HepG2 (cell line): Measurements from ENCODE around the gene THRAP3. TPM values are rescaled to one million over a fixed set of nuclear protein-coding genes. Genes with fewer than 3 reads are reported as not detected.

Source experiments
- ETV6 ChIP-seq: sonication (generic); formaldehyde crosslinking; conservative IDR thresholded peaks from 2 replicates; pipeline ENCODE4 v1.4.0; 2020; ENCODE audit warnings: missing genetic modification reagents
- HIVEP1 ChIP-seq: sonication (generic); formaldehyde crosslinking; IDR thresholded peaks from 2 replicates; pipeline ENCODE4 v1.4.0; 2020; ENCODE audit warnings: mild to moderate bottlenecking, missing genetic modification reagents
- ISX ChIP-seq: sonication (generic); formaldehyde crosslinking; conservative IDR thresholded peaks from 2 replicates; pipeline ENCODE4 v1.5.0; 2020; ENCODE audit warnings: missing genetic modification reagents
- NFE2 ChIP-seq: sonication (generic); formaldehyde crosslinking; IDR thresholded peaks from 2 replicates; pipeline ENCODE4 v1.4.0; 2020; ENCODE audit warnings: missing genetic modification reagents
- SIN3B ChIP-seq: fragments of 150-350 bp; IDR thresholded peaks from 2 replicates; pipeline ENCODE4 v1.6.1; 2014; ENCODE audit warnings: low read length
- TBX2 ChIP-seq: sonication (generic); formaldehyde crosslinking; IDR thresholded peaks from 2 replicates; pipeline ENCODE4 v1.5.0; 2020; ENCODE audit warnings: missing genetic modification reagents, mild to moderate bottlenecking, borderline replicate concordance
- YEATS2 ChIP-seq: sonication (generic); formaldehyde crosslinking; IDR thresholded peaks from 2 replicates; pipeline ENCODE4 v1.4.0; 2020; ENCODE audit warnings: missing genetic modification reagents, borderline replicate concordance
- ZKSCAN5 ChIP-seq: sonication (generic); formaldehyde crosslinking; IDR thresholded peaks from 2 replicates; pipeline ENCODE4 v1.5.1; 2020; ENCODE audit warnings: mild to moderate bottlenecking, missing genetic modification reagents
- ZNF574 ChIP-seq: sonication (generic); formaldehyde crosslinking; IDR thresholded peaks from 2 replicates; pipeline ENCODE4 v1.4.0; 2020; ENCODE audit warnings: missing genetic modification reagents
- ZNF710 ChIP-seq: sonication (generic); formaldehyde crosslinking; IDR thresholded peaks from 2 replicates; pipeline ENCODE4 v1.5.0; 2020; ENCODE audit warnings: mild to moderate bottlenecking, missing genetic modification reagents, borderline replicate concordance
- ZNF878 ChIP-seq: sonication (generic); formaldehyde crosslinking; IDR thresholded peaks from 2 replicates; pipeline ENCODE4 v1.8.1; 2023; ENCODE audit warnings: mild to moderate bottlenecking, missing genetic modification reagents, moderate library complexity
- polyA plus RNA-seq, 8 experiments: library from polyadenylated mRNA; depleted of rRNA in 3 of 8; stranded (reverse) in 7 of 8; unstranded in 1 of 8; fragments of >200 nt; fragmentation: Illumina TruSeq in 4 of 8; extraction: Trizol in 4 of 8; gene quantifications; 2 replicates each; pipeline versions ENCODE4 v1.2.1 to v1.2.3, GENCODE V29; 2011 to 2016; ENCODE audit warnings: low read depth in 4 of 8, missing spikeins in 1 of 8, mixed read lengths in 1 of 8; ENCODE audit not compliant: insufficient read depth in 1 of 8
- total RNA-seq, 5 experiments: library from RNA; depleted of rRNA; stranded (reverse); fragments of >200 nt; fragmentation: Illumina TruSeq; extraction: Trizol; gene quantifications; 2 replicates each; pipeline ENCODE4 v1.2.3, GENCODE V29; 2016; ENCODE audit warnings: low read depth in 1 of 5

THRAP3 gene
- total and polyA plus RNA-seq, 2 of the 13 experiments (the other 11 are each of a cell fraction or from before 2014, with no cell fraction given): 45.0 to 92.6 TPM

GRCh38 chr1:36222481-36223380 is 1.5 kb upstream of the THRAP3 start (continued):
- TF ChIP-seq ETV6 (CRISPR knock-in tag): no peak
- no peak for TF ChIP-seq ZKSCAN5 (CRISPR knock-in tag)
- no peak for TF ChIP-seq HIVEP1 (CRISPR knock-in tag)
- TF ChIP-seq ZNF878 (CRISPR knock-in tag): 0 out of 2 replicates have a peak, but pooled peaks have one; percentile 1
- no peak for TF ChIP-seq ZNF574 (CRISPR knock-in tag)
- no peak for TF ChIP-seq TBX2 (CRISPR knock-in tag)
- TF ChIP-seq YEATS2 (CRISPR knock-in tag): no peak
- no peak for TF ChIP-seq ISX (CRISPR knock-in tag)
- TF ChIP-seq ZNF710: no peak
- TF ChIP-seq SIN3B: no peak
- no peak for TF ChIP-seq NFE2
